ENCODE results near the gene TMEM150B.

- TF ChIP-seq EP300 (IDR thresholded peaks at IDR 0.05; ENCODE audit: borderline replicate concordance in 1 of 2, low read depth in 1 of 2, low read length in 1 of 2) (no peak), POLR2AphosphoS5 (IDR thresholded peaks at IDR 0.05; ENCODE audit: low read depth, low read length) (no peak), TAF1 (IDR thresholded peaks at IDR 0.05; ENCODE audit: borderline replicate concordance, low read depth, low read length) (no peak), JUND (IDR thresholded peaks at IDR 0.05) (no peak), CTCF (IDR thresholded peaks at IDR 0.05) (no peak), RFX5 (IDR thresholded peaks at IDR 0.05; ENCODE audit: low read length) (no peak), RAD21 (IDR thresholded peaks at IDR 0.05; ENCODE audit: low read length) (no peak), MAX (IDR thresholded peaks at IDR 0.05; ENCODE audit: low read depth) (no peak), EZH2phosphoT487 (IDR thresholded peaks at IDR 0.05; ENCODE audit: borderline replicate concordance, low read depth) (no peak)
Measured at GRCh38 chr19:55341171-55341588, 16.0 kb upstream of the TMEM150B start.
